B cell (primary cell): Measurements from ENCODE around the gene MYO1C.

Experiments
- CTCF ChIP-seq: fragments of 200-600 bp; IDR thresholded peaks from one replicate; pipeline ENCODE4 v1.8.0; 2022; ENCODE audit warnings: antibody characterized with exemption, mild to moderate bottlenecking
- EZH2 ChIP-seq: IDR thresholded peaks from 2 replicates; pipeline ENCODE4 v1.6.1; 2012; ENCODE audit warnings: borderline replicate concordance, low read depth, mild to moderate bottlenecking, moderate library complexity, low read length; ENCODE audit not compliant: insufficient read depth, poor library complexity, severe bottlenecking

- no peak for TF ChIP-seq CTCF
- no peak for TF ChIP-seq EZH2
Measured at GRCh38 chr17:1521086-1521640, 28.7 kb upstream of the MYO1C start.
